HUDEP-2 (cell line): ENCODE data around the gene PTCHD1.

Experiments used
- DNase-seq, 76 experiments: peaks; one replicate each; lab custom pipeline; 2025; ENCODE audit not compliant: unreplicated experiment in 76 of 76; lab: John Stamatoyannopoulos, UW

Gene PTCHD1

DNA sequence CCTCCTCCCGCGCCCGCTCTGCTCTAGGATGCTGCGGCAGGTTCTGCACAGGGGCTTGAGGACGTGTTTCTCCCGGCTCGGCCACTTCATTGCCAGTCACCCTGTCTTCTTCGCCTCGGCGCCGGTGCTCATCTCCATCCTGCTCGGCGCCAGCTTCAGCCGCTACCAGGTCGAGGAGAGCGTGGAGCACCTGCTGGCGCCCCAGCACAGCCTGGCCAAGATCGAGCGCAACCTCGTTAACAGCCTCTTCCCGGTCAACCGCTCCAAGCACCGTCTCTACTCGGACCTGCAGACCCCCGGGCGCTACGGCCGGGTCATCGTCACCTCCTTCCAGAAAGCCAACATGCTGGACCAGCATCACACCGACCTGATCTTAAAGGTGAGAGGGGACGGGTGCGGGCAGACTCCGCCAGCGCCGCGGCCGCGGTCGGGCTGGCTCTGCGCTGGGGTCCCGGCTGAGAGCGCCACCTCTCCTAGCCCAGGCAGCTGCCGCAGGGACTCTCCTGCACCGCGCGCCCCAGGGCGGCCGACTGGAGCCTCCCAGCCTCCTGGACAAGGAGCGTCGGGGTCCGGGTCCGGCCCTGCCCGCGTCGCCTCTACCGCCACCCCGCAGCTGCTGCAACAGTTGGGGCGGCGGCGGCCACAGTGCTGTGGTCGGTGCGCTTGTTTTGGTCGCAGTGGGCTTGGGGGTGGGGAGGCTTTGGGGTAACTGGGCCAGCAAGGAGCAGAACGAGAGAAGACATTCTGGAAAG lies at the start of gene PTCHD1:
Gene PTCHD1, plus strand, starts transcription at position 2 of the 752 bp plus-strand sequence. Its CDS starts 27 bp downstream, at position 29.
- DNase-seq, result no peak

DNA sequence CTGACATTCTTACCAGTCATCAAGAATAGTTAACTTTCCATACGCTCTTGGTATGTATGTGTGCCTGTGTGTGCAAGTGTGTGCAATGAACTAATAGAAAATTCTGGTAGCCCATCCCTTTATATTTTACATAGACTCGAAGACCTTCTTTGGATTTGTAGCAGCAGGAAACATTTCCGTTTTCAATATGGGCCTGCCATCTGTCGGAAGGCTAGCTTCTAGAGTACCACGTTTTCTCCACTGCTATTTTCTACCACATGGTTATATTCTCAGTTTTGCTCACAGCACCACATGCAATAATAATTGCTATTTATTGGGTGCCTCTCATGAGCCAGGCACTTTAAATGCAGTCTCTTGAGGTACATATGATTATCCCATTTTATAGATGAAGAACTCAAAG lies 47.9 kb upstream of the PTCHD1 start:
- no peak for DNase-seq

DNA sequence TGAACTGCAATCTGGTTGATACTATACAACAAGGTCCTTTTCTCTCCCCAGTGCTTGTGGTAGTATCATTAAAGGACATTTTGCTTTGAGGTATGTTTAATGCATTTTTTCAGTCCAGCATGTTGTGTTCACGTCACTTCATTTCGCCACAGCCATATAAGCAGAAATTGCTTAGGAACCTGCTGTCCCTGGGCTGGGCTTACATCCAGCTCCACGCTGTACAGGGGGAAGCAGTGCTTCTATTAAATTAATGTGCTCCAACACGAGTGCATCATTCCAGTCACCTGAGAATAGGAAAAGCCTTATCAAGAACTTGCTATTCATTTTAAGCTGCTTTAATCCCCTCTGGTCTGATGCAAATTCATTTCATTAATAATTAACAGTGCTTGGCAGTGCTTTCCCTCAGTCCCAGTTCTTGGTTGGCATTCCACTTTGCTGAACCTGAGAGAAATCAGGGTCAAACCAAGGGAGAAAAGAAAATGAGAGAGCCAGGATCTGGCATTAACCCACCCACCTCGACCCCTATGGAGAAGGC lies 47.4 kb upstream of the PTCHD1 start:
- no peak for DNase-seq

DNA sequence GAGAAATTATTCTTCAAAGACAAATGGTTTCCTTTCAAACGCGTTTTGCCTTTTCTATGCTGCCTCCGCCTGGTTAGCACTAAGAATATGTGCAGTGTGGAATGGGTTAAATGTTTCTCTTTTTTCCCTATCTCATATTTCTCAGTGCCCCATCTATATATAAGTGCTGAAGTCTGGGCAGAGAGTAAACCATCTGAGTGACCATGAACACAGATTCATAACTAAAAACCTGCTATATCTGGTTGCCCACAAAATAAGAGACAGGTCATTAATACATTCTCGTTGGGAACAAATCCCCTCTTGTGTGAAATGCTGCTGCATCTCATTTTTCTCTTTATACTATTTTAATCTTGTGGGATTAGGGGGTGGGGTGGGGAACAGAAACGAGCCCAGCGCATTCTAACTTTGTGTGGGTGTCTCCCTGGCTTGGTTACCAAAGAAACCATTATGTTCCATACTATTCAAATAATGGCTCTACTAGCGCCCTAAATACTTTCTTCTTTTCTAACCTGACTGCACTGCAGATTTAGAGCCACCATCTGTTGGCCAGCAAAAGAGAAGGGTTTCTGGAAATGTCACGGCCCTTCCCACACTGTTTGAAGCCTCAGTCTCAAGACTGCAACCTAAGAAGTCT lies 42.2 kb upstream of the PTCHD1 start:
- DNase-seq, result no peak

DNA sequence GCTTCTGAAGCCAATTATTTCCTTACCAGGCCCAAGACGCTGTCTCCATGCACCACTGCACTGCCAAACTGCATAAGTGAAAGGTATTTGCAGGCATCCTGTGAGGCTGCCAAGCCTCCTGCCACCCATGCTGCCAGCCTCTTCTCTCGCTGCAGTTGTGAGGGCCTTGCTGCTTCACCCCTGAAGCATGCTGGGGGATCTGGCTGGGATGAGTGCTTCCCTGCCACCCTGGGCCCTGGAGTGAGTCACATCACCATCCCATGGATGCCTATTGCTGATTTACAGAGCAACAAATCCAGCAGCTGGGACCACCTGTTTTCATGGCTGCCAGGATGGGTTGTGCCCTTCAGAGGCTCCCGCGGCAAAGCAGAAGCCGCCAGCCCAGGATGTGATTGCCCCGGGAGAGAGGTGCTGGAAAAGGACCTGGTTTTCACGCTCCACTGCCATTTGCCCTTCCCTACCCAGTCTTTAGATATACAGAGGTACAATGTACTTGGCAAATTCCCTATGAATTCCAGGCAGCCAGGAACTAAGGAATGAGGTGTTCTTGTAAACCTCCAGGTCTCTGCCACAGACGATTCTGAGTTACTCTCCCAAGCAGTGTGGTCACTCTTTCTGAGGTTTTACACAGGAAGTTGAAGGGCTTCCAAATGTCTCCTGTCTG lies 41.5 kb upstream of the PTCHD1 start:
- DNase-seq, result no peak

DNA sequence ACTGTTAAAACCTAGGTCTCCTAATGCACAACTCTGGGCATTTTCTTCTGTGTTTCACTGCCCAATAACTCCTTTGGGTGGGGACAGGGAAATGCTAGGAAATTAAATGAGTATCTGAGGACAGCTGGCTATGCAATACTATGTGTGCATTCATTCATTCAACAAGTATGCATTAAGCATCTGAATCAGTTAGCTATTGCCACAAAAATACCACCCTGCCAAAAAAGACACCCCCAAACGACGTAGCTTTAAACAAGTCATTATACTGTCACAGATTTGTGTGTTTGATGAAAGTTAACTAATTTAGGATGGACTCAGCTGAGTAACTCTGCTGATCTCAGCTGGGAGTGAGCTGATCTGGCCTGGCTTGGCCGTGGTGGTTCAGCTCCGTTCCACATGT lies 29.8 kb upstream of the PTCHD1 start:
- no peak for DNase-seq

DNA sequence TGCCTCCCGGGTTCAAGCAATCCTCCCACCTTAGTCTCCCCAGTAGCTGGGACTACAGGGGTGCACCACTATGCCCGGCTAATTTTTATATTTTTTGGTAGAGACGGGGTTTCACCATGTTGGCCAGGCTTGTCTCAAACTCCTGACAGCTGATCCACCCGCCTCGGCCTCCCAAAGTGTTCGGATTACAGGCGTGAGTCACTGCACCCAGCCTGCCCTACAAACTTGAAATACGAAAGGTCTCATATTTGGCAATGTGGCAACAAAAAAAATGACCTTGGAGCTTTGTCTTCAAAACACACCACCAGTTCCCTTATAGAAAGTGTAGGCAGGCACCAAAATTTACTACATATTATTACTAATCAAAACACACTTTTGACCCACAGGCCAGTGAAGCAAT lies 22.9 kb upstream of the PTCHD1 start:
- no peak for DNase-seq

DNA sequence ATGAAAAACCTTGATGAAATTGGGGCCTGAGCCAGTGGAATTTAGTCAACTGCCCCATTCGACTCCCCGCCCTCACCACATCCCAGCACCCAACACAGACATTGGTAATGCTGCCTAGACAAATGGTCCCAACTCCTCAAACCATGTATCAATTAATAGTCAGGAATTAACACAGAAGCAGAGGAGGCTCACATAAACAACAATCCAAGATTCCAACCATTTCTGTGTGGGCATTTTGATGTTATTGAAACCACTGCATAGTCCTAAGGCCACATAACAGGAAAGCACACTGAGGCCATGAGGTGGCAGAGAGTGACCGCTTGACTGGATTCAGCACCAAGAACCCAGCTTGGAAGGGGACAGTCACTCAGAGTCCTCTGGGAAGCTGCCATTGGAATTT lies 22.5 kb upstream of the PTCHD1 start:
- DNase-seq, result no peak

DNA sequence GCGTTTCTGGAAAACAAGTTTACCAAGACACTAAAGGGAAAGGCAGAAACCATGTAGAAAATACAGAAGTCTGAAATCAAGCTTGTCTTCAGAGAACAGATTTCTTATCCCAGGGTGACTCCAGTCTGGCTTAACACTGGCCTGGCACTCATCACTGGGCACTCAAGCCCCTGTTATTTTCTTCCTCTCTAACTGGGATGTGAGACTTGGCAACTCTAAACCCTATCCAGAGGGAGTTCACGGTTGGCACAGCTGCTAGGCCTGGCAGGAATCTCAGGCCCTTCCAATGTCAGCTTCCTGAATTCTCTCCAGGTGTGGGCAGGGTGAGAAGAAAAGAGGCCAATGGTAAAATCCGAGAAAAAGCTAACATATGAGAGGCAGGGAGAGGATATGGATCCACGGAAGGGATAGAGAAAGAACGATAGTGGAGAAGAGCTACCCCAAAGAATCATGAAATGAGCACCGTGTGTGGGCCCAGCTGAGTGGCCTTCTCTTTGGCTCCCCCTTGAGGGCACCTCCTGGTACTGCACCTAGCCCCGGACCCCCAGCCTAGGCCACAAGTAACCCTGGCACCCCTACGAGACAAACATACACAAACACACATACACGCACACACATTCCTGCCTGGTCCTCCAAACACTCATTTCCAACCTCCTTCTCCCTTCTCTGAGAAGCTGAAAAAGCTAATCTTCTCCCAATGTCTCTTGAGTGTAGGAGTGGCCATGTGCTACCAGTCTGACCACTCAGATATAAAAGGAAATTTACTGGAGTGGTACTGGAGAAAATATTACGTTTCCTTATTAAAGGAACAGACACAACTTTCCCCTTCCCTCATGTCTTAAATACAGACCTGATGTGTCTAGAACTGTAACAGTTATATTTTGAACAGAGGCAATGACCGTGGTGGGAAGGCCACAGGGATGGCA lies 16.6 kb upstream of the PTCHD1 start:
- DNase-seq, result peak in 13 of 76 experiments; percentile 0 to 11 (median 0)

GRCh38 chrX:23327104-23327503 lies 7.5 kb upstream of the PTCHD1 start:
- DNase-seq, result no peak

DNA sequence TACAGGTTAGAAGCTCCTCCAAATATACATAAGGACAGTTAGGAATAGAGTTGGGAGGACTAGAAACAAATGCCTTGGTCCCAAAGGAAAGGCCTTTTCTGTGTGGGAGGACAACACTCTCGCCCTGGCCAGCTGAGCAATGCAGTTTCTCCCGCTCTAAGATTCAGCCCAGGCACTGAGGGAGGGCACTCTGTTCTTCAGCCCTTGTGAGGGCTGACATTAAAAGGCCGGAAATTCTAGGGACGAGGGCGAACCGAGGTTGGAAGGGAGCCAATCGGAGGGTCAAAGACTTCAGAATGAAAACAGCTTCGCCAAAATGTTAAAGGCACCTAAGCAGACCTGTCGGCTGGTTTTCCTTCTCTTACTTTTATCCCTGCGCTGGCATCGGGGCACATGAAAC lies 2.9 kb upstream of the PTCHD1 start:
- DNase-seq, result no peak

DNA sequence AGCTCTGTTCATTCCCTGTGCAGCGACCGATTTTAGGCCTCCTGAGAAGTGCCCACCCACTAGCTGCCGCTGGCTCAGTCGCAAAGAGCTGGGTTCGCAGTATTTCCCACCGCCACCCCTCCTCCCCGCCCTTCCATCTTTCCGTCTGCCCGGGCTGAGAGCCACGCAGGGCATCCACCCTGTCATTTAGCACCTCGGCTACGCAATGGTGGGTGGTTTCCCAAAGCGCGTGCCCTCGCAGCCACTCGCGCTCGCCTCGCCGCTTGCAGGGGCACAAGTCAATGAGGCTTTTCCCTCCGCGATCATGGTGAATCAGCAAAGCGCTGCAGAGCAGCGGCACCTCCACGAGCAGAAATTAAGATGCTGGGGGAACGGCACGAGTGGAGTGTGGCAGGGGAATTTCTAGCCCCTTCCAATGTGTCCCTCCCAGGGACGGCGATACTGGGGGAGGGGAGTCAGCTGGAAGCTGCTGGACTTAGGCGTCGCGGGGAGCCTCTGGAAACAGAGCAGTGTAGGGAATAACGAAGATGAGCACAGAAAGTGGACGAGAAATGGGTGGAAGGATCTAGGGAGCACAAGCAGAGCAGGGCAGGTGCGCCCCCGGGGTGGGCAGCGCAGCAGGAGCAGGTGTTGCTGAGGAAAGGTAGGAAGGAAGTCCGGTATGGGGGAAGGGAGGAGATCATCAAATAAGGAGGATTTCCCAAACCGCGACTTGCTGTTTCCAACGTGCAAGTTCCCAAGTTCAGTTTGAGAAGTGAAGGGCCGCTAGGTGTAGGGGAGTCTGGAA lies 2.4 kb upstream of the PTCHD1 start:
- DNase-seq, result no peak

- DNase-seq, result no peak
These were observed 1.5 kb upstream of the PTCHD1 start for GRCh38 chrX:23332888-23333821.

GRCh38 chrX:23333842-23334520 lies 668 bp upstream of the PTCHD1 start:
- no peak for DNase-seq

- no peak for DNase-seq
These were observed 165 bp upstream of the PTCHD1 start for GRCh38 chrX:23334521-23334847.

DNA sequence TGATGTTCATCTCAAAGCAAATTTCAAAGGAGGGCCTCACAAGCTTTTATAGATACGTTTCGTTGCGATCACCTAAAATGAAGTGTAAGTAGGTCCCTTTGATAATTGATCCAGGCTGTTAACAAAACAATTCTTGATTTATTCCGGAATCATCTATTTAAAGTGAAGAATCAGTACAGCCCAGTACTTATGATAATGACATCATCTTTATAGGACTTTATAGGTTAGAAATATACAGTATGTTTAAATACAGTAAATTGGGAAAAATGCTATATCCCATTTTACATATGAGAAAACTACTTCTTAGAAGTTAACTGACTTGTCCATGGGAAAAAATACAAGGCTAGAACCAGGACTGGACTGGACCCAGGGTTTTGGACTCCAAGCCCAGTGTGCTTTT lies 3.7 kb downstream of the PTCHD1 start:
- no peak for DNase-seq

DNA sequence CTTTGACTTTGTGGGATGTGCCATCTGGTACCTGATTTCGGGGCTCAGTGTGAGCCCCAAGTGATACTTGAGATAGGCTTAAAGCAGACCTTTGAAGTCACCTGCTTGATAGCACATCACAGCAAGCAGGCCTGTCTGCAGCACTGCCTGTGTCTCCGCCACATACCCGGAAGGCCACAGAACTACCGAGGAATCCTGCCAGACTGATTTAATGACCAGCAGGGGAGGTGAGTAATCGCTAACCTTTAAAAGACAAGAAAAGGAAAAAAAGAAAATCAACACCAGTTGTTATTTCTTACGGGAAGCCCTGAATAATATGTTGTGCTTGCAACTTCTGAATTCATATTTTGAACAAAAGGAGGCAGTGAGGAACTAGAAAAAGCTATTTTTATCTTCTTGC lies 6.8 kb downstream of the PTCHD1 start:
- DNase-seq, result no peak

- DNase-seq, result no peak
These were observed 9.7 kb downstream of the PTCHD1 start for GRCh38 chrX:23344238-23344903.
